Stromal cell of bone marrow (primary cell): ENCODE measurements around the gene EHD4.

Experiments used
- DNase-seq: peaks from one replicate; pipeline ENCODE4 v3.0.0-alpha.2; 2012; ENCODE audit warnings: low read depth

The EHD4 gene

DNA sequence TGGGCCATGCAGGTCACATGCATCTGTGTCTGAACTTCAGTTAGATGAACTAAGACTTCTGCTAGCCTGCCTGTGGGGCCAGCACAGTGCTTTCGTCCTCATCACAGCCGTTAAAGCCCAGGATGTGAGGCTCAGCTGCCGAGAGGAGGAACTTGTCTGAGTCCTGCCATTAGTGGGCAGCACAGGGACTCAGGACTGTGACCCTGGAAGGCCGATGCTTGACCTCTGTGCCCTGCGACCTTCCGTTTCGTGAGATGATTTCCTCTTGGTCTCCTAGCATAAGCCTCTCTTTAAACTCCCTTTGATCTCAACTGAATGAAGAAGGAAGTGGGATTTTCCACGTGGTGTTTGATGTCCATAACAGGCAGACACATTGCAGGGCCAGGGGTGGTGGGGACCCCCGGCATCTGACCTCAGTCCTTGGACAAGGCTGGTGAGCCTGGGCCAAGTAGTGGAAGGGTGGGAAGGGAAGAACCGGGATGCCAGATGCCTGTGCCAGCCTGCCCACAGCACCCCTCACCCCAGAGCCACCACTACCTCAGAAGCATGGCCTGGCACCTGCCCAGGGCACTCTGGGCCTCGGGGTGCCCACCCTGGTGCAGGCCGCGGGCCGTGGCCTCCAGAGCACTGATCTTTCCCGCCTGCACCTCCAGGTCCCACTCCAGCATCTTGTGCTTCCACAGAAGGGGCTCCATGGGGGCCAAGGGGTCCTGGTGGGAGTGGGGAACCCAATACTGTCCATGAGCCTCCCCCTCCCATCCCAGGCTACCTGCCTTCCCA is 112.1 kb downstream of the EHD4 start:
- no peak for DNase-seq

DNA sequence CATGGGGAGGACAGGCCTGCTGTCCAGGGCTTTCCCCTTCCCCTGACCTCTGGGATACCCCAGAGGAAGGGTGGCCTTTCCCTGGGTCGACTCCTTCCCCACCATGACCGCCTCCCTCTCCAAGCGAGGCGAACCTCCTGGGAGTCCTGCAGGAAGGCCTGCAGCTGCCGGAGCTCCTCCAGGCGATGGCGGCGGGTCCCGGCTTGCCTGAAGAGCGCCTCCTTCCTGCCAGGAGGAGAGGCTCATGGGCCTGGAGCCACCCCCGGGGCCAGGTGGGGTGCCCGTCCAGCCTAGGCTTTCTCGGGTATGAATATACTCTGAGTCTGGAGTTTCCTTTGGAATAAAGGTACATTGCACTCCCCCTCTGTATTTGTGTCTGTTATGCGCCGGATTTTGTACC is 113.6 kb downstream of the EHD4 start:
- no peak for DNase-seq

DNA sequence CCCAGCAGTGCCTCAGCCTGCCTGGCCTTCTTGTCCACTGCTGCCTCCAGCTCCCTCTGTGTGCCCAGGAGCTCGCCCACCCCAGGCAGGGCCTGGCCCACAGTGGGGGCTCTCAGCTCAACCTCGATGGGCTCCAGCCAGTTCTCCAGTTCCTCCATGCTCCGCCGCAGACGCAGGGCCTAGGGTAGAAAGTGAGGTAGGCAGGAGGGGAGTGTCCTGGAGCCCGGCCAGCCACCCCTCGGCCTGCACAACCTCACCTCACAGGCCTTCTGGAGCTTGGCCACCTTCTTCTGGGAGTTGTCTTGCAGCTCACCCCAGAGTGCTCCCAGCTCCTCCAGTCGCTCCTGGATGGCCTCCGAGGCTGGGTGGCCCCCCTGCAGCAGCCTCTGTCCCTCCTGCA is 115.0 kb downstream of the EHD4 start:
- no peak for DNase-seq

DNA sequence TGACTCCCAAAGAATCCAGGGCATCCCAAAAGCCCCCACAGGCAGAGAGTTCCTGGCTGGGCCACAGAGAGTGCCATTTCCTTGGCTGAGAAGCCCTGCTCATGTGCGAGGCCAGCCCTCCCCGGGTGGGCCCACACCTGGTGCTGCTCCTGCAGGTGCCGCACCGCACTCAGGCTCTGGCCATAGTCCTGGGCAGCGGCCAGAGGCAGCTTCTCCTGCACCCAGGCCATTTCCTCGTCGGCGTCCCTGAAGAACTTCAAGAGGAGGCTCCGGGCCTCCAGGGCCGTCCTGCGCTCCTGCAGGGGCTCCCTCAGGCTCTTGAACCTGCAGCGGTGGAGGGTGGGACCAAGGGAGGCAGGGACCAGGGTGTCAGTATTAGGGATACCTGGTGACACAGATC is 115.6 kb downstream of the EHD4 start:
- no peak for DNase-seq

DNA sequence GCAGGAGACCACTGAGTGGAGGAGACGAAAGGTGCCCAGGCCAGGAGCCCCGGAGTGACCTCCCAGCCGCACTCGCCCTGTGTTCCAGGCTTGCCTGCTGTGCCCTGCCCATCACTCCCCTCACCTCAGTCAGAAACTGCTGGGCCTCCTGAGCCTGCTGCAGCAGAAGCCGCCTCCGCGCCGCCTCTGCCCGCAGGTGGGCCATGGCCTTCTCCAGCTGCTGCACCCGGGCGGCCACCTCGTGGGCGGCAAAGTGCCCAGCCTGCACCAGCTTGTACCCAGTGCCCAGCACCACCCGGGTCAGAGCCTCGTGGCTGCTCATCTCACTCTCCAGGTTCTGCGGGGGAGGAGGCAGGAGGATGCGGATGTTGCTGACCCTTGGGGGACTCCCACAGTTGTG is 116.1 kb downstream of the EHD4 start:
- DNase-seq, result no peak

DNA sequence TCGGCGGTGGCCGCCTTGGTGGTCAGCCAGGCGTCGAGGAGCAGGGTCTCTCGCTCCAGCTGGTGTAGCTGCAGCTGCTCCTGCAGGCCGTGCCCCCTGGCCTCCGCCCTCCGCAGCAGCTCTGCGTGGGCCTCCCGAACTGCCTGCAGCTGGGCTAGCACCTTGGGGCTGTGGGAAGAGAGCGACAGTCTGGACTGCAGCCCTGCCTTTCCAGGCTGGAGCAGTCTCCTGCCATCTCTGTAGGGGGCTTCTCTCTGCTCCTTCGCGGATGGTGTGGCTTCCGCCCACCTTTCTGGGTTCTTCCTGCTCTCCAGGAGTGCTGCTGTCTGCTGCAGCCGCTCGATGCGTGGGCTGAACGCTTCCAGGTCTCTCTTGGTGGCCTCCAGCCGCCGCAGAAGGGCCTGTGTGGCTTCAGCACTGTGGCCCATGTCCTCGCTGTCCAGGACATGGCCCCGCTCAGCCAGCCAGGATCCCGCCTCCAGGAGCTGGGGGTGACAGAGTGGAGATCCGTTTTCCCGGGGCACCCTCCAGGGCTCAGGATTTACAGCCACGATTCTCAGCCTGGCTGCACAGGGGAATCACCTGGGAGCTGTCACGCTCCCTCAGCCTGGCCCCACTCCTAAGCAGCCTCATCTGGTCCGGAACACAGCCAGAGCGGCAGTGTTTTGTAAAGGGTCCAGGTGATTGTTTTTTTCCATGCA is 116.9 kb downstream of the EHD4 start:
- DNase-seq, result no peak

DNA sequence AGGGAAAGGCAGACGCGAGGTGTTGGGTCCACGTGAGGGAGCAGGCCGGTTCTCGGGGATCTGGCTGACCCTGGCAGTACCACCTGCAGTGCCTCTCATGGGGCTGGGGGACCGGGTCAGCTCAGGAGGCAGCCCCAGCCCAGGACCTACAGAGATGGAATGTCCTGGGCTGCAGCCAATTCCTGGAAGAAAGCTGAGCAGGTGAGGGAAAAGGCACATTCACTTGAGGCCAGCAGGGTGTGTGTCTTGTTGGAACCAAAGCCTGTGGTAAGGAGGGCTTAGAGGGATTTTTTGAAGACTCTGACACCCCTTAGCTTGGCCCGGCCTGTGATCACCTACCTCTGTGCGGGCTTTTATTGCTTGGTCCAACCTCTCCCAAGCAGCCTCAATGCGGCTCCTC is 117.9 kb downstream of the EHD4 start:
- no peak for DNase-seq

DNA sequence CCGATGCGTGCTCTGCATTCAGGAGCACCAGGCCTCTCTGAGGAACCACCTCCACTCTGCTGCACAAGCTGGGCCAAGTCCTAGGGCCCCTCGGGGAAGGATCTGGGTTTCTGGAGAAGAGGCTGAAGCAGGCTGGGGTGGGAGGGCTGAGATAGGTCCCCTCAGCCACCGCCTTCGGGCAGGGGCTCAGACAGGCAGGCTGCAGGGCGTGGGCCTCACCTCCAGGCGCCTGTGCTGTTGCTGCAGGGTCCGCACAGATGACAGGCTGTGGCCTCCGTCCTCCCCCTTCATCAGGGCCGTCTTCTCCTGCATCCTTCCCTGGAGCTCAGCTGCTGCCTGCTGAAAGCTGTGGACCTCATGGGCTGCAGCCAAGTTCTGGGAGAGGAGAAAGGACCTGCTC is 118.5 kb downstream of the EHD4 start:
- DNase-seq, result no peak

DNA sequence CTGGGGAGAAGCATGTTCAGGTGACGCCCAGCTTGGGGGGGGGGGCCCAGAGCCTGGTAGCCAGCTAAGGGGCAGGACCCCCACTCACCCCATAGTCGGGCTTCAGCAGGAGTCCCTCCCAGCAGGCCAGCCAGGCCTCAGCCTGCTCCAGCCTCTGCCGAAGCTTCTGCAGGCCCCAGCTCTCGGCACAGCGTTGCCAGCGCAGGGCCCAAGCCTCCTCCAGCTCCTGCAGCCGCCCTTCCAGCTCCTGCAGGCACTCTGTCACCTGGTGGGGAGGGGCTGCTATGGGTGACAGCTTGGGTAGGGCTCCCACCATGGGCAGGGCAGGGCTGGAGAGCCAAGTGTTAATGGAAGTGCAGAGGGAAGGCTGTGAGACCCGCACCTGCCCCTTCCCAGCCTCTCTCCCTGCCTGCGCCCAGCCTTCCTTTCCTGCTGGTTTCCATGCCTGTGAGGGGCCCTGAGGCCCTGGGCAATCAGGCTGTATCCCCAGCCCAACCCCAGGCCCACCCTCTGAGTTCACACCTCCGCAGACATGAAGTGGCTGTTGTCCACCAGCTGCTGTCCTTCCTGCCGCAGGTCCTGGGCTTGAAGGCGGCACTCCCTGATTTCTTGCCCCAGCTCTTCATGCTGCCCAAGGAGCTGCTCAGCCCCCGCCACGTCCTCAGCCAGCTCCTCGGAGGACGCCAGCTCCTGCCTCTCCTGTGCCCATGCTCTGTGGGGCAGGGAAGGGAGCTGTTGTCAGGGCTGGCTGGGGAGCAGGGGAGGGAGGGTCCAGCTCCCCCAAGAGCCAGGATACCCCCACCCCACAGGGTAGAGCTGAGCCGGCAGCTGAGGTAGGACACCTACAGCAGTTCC is 119.4 kb downstream of the EHD4 start:
- no peak for DNase-seq

DNA sequence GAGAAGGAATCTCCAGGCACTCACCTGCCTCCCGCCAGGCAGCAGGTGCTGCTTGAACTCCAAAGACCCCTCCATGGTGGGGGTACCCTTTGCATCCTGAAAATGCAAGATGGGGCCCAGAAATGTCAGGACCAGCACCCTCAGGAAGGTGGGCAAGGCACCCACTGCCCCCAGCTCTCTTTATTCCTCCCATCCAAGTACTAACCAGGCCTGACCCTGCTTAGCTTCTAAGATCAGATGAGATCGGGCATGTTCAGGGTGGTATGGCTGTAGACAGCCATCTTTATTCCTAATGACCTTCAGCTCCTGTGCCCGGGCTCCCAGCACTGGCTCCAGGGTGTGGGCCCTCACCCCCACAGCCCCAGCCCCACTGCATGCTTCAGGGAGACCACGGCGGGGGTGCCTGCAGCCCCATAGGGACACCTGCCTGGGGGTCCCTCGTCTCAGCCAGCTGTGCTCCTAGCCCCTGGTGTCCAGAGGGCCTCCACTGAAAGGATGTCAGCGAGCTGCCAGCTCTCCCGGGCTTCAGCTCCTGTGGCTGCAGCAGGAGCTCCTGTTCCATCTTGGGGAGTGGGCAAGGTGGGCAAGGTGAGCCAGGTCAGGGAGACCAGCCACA is 120.5 kb downstream of the EHD4 start:
- no peak for DNase-seq

DNA sequence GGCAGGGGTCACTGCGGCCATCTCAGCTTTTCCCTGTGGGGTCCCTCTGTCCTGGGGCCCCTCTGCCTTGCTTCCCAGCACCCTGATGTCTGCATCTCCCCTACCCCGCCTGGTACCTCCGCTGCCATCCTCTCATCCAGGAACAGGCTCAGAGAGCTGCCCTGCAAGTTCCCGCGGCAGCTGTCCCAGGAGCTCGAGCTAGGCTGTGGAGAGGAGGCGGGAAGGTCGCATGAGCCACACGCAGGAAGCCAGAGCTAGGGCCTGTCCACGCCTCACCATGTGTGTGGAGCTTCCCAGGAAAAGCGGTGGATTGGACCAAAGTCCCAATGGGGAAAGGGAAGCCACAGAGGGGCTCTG is 121.2 kb downstream of the EHD4 start:
- no peak for DNase-seq

DNA sequence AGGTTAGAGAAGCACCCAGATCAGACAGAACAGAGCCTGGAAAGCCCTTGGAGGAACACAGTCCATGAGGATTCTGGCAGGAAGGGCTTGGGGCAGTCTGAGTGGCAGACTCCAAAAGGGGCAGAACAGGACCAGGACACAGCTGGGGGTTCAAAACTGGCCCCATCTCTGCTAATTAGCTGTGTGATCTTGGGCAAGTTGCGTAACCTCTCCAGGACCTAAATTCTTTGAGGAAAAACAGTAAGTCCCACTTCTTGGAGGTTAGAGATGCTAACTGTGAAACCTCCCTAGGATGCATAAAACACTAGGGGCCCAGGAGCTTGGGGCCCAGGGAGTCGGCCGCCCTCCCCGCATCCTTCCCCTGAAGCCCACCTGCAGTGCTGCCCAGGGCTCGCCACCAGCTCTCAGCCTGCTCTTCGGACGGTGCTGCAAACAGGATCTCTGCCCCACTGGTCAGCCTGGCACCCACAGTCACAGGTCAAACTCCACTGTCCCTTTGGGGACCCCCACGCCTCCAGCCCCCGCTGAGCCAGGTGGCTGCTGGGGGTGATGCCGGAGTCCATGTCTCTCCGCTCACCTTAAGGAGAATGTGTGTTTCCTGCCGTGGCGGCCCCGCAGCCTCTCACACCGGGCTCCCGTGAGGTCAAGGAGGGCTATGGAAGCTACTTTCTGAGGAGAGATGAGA is 121.7 kb downstream of the EHD4 start:
- DNase-seq, result no peak

DNA sequence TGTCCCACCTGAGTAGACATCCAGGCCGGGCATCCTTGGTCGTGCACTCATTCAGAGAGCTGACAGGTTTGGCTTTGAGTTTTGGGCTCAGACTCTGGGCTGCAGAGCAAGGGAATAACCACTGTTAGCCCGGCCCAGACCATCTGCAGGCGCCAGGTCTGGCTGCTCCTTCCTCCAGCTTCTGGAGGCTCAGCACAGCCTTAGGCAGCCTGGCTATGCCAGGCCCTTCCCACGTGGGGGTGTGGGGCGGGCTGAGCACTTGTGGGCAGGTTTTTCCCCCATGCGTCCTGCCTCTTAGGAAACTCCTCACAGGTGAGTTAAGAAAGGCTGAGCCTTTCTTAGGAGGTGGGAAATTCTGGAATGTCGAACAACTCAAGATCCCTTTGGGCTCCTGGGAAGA is 122.5 kb downstream of the EHD4 start:
- no peak for DNase-seq

DNA sequence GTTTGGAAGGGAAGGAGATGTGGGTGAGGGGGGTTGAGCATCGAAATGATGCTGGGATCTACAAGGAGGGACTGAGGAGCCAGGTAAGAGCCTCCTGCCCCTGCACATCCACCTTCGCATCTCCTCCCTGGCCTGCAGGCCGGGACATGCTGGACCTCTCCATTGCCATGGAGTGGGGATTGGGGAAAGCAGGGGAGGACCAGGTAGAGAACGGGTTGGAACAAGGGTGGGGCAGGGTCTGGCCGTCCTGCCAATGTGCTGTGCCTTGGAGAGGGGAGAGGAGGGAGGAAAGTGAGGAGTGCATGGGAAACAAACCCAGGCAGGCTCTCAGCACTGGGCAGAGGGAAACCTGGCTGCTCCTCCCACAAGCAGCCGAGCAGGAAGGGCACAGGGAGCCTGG is 123.2 kb downstream of the EHD4 start:
- DNase-seq, result no peak

DNA sequence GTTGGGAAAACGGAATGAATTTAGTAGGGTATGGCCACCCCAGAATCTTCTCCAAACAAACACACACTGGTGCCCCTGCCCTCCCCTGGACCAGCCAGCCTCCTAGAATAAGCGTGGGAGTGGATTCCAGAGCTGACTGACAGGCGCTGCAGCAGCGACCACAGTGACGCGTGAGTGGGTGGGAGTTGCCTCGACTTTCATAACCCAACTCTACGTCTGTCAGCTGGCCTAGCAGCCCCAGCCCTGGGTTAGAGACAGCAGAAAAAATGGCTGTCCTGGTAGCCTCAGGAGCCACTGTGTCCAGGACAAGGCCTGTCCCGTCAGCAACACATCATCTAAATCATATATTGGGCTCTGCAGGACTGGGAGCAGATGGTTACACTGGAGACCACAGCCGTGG is 123.7 kb downstream of the EHD4 start:
- DNase-seq, result no peak

DNA sequence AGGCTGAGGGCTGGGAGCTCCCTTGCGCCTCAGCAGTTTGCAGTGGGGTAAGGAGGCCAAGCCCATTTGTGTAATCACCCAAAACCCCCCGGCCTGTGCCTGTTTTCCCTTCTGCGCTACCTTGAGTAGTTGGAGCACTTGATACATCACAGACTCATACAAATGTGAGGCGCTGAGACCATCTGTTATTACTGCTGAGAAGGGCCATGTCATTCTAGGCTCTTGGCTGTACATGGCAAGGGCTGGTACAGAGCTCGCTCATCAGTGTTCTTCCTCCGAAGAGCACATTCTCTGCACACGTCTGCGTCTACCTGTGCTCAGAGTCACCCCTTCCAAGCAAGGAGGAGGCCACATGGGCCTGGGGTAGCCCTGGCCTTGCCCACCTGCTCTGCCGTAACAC is 124.4 kb downstream of the EHD4 start:
- no peak for DNase-seq

DNA sequence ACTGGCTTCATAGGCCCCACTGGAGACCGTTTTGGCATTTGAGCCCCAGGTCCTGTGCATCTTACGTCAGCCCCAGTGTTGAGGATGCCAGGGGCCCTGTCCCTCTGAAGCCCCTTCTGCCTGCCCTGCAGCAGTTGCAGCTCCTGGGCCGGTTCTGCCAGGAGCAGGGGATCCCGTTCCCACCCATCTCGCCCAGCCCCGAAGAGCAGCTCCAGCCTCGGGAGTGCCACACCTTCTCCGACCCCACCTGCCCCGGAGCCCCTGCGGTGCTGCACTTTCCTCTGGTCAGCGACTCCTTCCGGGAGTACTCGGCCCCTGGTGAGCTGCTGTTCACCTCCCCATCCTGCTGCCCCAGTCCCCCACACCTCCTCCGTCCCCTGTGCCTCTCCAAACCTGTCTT is 125.2 kb downstream of the EHD4 start:
- DNase-seq, result no peak
